Measurements from ENCODE around the gene PDE4C.

Gene PDE4C

DNA sequence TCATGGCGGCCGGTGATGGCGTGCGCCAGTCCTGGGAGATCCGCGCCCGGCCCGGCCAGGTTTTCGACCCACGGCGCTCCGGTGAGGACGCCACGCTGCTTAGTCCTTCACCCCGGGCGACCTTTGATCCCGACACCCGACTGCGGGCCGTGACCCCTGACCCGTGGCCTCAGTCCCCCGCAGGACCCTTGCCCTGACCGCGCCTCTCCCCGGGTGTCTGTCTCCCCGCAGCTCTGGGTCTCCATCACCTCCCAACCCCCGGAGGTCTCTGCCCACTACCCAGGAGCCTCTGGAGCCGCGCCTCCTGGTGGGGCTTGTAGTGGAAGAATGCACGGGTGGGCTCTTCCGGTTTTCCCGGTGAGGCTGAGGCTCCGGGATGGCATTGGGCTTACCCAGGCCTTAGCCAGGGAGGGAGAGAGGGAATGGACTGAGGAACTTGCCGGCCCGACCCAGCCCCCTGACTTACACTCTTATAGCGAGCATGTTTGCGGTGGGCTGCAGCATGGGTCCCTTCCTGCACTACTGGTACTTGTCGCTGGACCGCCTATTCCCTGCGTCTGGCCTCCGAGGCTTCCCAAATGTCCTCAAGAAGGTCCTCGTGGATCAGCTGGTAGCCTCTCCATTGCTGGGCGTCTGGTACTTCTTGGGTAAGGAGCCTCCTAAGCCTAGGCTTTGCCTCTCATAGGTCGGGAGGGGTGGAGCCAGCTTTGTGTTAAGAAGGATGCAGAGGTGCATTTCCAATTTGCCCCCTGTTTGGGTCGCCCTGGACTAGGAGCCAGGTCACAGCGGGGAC lies 32.7 kb downstream of the PDE4C start:
- DNase-seq = no peak
- no peaks in the 10 kb centered on the region for H3K9me3 Mint-ChIP-seq
- peaks cover 28% of the 10 kb centered on the region for H3K4me1 Mint-ChIP-seq
- CTCF ChIA-PET = interaction anchor here (0.9 to 1.7 kb wide), 6 partner anchors 14 to 255 kb away, joined by 3 to 5 read pairs (median 3); a partner anchor contains a TSS
- H3K27ac Mint-ChIP-seq = peak overlapping the region; percentile 95
- H3K36me3 Mint-ChIP-seq = peaks cover 7% of the 10 kb centered on the region
- H3K4me3 Mint-ChIP-seq = peak overlapping the region; percentile 79
- H3K27me3 Mint-ChIP-seq = no peaks in the 10 kb centered on the region

- peak; percentile 99 for DNase-seq
- Mint-ChIP-seq H3K4me3 (peak within 1 kb of the TSS; percentile 79), H3K36me3 (peaks cover under 1% of the 10 kb centered on the region), H3K27ac (peak within 1 kb of the TSS; percentile 95), H3K27me3 (no peaks in the 10 kb centered on the region), H3K9me3 (no peaks in the 10 kb centered on the region), H3K4me1 (peaks cover 28% of the 10 kb centered on the region)
- CTCF ChIA-PET = interaction anchor here (0.6 to 1.7 kb wide), 8 partner anchors 13 to 261 kb away, joined by 3 to 5 read pairs (median 3); a partner anchor contains a TSS
Observed at GRCh38 chr19:18192673-18193387, 33.4 kb downstream of the PDE4C start, which contains the start of gene MPV17L2. MPV17L2 (plus strand) TSS chr19:18193218; CDS start chr19:18193282, 64 bp downstream.

DNA sequence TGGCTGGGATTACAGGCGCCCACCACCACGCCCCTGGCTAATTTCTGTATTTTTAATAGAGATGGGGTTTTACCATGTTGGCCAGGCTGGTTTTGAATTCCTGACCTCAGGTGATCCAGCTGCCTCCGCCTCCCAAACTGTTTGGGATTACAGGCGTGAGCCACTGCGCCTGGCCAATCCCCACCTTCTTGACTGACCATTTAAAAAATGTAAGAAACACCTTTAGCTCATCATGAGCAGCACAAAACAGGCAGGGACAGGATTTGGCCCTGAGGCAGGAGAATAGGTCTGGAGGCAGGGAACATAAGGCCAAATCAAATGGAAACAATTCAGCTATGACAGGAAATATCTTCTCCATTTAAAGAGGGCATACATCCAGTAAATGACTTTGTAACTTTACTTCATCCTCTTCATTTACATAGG lies 34.6 kb downstream of the PDE4C start:
- peak overlapping the region; percentile 79 for H3K4me3 Mint-ChIP-seq
- H3K27ac Mint-ChIP-seq = peak overlapping the region; percentile 95
- H3K9me3 Mint-ChIP-seq = no peaks in the 10 kb centered on the region
- H3K27me3 Mint-ChIP-seq = no peaks in the 10 kb centered on the region
- CTCF ChIA-PET = interaction anchor here (0.7 to 1.7 kb wide), 10 partner anchors 14 to 220 kb away, joined by 3 to 10 read pairs (median 4); partner anchors contain the start of gene IFI30
- DNase-seq = no peak
- H3K4me1 Mint-ChIP-seq = peaks cover 28% of the 10 kb centered on the region
- no peaks in the 10 kb centered on the region for H3K36me3 Mint-ChIP-seq

- Mint-ChIP-seq H3K9me3 (no peaks in the 10 kb centered on the region), H3K27me3 (peaks cover 4% of the 10 kb centered on the region), H3K4me1 (peaks cover 24% of the 10 kb centered on the region), H3K36me3 (no peaks in the 10 kb centered on the region), H3K27ac (no peak overlapping the region), H3K4me3 (no peak overlapping the region)
- DNase-seq = no peak
- CTCF ChIA-PET = interaction anchor here (1.7 kb wide), 1 partner anchor 62 kb away, joined by 10 read pairs; no protein-coding TSS in a partner anchor
Observed at GRCh38 chr19:18190278-18190677, 36.0 kb downstream of the PDE4C start.

DNA sequence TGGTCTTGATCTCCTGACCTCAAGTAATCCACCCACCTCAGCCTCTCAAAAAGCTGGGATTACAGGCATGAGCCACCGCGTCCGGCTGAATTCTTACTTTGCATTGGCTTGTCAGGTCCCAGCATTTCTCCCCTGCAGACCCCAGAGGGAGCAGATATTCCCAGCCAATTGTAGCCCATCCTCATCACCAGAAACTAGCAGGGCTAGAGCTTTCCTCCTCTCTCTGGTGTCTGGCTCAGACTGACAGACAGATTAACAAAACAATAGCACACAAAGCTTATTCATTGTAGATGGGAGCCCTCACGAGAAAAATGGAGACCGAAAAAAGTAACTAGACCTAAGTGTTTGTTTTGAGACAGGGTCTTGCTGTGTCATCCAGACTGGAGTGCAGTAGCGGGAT lies 40.7 kb downstream of the PDE4C start:
- H3K4me1 Mint-ChIP-seq = no peaks in the 10 kb centered on the region
- no peak overlapping the region for H3K4me3 Mint-ChIP-seq
- H3K9me3 Mint-ChIP-seq = no peaks in the 10 kb centered on the region
- DNase-seq = no peak
- no peaks in the 10 kb centered on the region for H3K36me3 Mint-ChIP-seq
- CTCF ChIA-PET = interaction anchor here (0.6 to 1.2 kb wide), 4 partner anchors 69 to 225 kb away, joined by 3 read pairs; no protein-coding TSS in a partner anchor
- H3K27ac Mint-ChIP-seq = no peak overlapping the region
- H3K27me3 Mint-ChIP-seq = peaks cover 12% of the 10 kb centered on the region

DNA sequence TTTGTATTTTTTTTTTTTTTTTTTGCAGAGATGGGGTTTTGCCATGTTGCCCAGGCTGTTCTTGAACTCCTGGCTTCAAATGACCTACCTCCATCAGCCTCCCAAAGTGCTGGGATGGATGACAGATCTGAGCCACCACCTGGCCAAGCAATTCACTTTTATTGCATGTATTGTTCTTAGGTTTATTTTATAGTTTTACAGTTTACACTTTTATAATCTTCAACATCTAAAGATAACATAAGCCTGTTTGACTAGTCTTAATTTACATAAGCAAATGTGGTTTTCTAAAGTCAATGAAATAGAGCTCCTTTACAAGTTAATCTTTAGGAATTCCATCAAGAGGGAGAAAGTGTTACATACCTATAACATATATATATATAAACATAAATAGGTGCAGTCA lies 42.7 kb downstream of the PDE4C start:
- Mint-ChIP-seq H3K9me3 (no peaks in the 10 kb centered on the region), H3K4me1 (no peaks in the 10 kb centered on the region), H3K4me3 (no peak overlapping the region), H3K27me3 (peaks cover 12% of the 10 kb centered on the region), H3K36me3 (peaks cover 3% of the 10 kb centered on the region), H3K27ac (no peak overlapping the region)
- CTCF ChIA-PET = no interaction called here
- no peak for DNase-seq

DNA sequence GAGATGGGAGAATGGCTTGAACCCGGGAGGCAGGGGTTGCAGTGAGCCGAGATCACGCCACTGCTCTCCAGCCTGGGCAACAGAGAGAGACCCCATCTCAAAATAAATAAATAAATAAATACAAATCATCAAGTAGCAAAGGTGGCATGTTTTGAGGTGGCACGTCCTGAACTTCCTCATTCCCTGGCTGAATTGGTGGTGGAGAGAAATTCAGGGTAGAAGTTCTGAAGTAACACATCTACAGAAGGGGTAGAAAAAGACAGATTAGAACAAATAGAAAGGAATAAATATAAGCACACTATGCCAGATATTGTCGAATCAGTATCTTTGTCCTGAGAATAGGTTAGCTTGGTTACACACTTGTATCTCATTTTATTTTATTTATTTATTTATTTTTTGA lies 46.3 kb downstream of the PDE4C start:
- CTCF ChIA-PET = interaction anchor here (0.7 kb wide), 1 partner anchor 353 kb away, joined by 4 read pairs; no protein-coding TSS in a partner anchor
- peaks cover 6% of the 10 kb centered on the region for H3K4me1 Mint-ChIP-seq

GRCh38 chr19:18176367-18177310 lies 49.6 kb downstream of the PDE4C start:
- CTCF ChIA-PET = interaction anchor here (0.7 to 1.5 kb wide), 3 partner anchors 75 to 240 kb away, joined by 3 to 8 read pairs (median 3); no protein-coding TSS in a partner anchor
- Mint-ChIP-seq H3K27me3 (no peaks in the 10 kb centered on the region), H3K4me3 (no peak overlapping the region), H3K9me3 (no peaks in the 10 kb centered on the region), H3K4me1 (peaks cover 28% of the 10 kb centered on the region), H3K36me3 (peaks cover 23% of the 10 kb centered on the region), H3K27ac (peak overlapping the region; percentile 14)
- DNase-seq = no peak

More for the DNA sequence above, 46.3 kb downstream of the PDE4C start:
- no peak overlapping the region for H3K4me3 Mint-ChIP-seq
- H3K27ac Mint-ChIP-seq = no peak overlapping the region
- H3K27me3 Mint-ChIP-seq = peaks cover 6% of the 10 kb centered on the region
- H3K9me3 Mint-ChIP-seq = no peaks in the 10 kb centered on the region
- no peak for DNase-seq
- H3K36me3 Mint-ChIP-seq = peaks cover 22% of the 10 kb centered on the region

DNA sequence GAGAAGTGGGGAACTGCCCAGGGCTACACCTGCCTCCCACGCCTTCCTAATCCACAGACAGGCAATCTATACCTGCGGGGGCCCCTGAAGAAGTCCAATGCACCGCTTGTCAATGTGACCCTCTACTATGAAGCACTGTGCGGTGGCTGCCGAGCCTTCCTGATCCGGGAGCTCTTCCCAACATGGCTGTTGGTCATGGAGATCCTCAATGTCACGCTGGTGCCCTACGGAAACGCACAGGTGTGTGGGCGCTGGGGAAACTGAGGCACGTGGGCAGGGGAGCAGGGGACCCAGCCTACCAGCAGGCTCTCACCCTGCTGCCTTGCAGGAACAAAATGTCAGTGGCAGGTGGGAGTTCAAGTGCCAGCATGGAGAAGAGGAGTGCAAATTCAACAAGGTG lies 51.3 kb downstream of the PDE4C start:
- Mint-ChIP-seq H3K27ac (no peak overlapping the region), H3K36me3 (peaks cover 26% of the 10 kb centered on the region), H3K9me3 (no peaks in the 10 kb centered on the region), H3K4me1 (peaks cover 28% of the 10 kb centered on the region), H3K27me3 (no peaks in the 10 kb centered on the region), H3K4me3 (peak overlapping the region; percentile 87)
- DNase-seq = no peak
- CTCF ChIA-PET = no interaction called here
